SK-N-SH treated with all-trans-retinoic acid at 6 μM for 48 hours (cell line): Measurements from ENCODE around the gene WFS1.

ENCODE experiments used
- ATAC-seq: fragments of 200-7000 bp; cut with Tn5 transposase; 3 replicates; pipeline ENCODE4 v1.9.1; 2020; ENCODE audit warnings: mild to moderate bottlenecking, moderate library complexity
- ARNTL ChIP-seq: fragments of 450-650 bp; formaldehyde crosslinking; IDR thresholded peaks from 2 replicates; pipeline ENCODE4 v1.5.0; 2020; ENCODE audit warnings: low read depth, mild to moderate bottlenecking, moderate library complexity, borderline replicate concordance
- BACH2 ChIP-seq: fragments of 250-450 bp; sonication (Bioruptor Pico); IDR thresholded peaks from 2 replicates; pipeline ENCODE4 v1.9.0; 2021; ENCODE audit warnings: mild to moderate bottlenecking, borderline replicate concordance
- CREB5 ChIP-seq: fragments of 250-450 bp; sonication (Bioruptor Pico); IDR thresholded peaks from 2 replicates; pipeline ENCODE4 v1.5.1; 2020; ENCODE audit warnings: low read depth, mild to moderate bottlenecking, moderate library complexity
- CSDC2 ChIP-seq: fragments of 250-450 bp; sonication (Bioruptor Pico); IDR thresholded peaks from 2 replicates; pipeline ENCODE4 v1.5.0; 2020; ENCODE audit warnings: mild to moderate bottlenecking, moderate library complexity
- CSRNP3 ChIP-seq: fragments of 250-450 bp; sonication (Bioruptor Pico); IDR thresholded peaks from 2 replicates; pipeline ENCODE4 v1.5.1; 2021; ENCODE audit warnings: mild to moderate bottlenecking, moderate library complexity
- GLIS3 ChIP-seq: fragments of 250-450 bp; sonication (Bioruptor Pico); IDR thresholded peaks from 2 replicates; pipeline ENCODE4 v1.5.0; 2020; ENCODE audit warnings: mild to moderate bottlenecking, moderate library complexity
- ISL1 ChIP-seq: fragments of 250-450 bp; sonication (Bioruptor Pico); IDR thresholded peaks from 2 replicates; pipeline ENCODE4 v2.1.2; 2022; ENCODE audit warnings: mild to moderate bottlenecking, moderate library complexity
- PATZ1 ChIP-seq: fragments of 250-450 bp; sonication (Bioruptor Pico); IDR thresholded peaks from 2 replicates; pipeline ENCODE4 v1.8.0; 2020; ENCODE audit warnings: mild to moderate bottlenecking, moderate library complexity, borderline replicate concordance
- PPARA ChIP-seq: fragments of 250-450 bp; sonication (Bioruptor Pico); IDR thresholded peaks from 2 replicates; pipeline ENCODE4 v1.5.0; 2020; ENCODE audit warnings: mild to moderate bottlenecking, borderline replicate concordance
- RARB ChIP-seq: fragments of 250-450 bp; sonication (Bioruptor Pico); IDR thresholded peaks from 2 replicates; pipeline ENCODE4 v1.8.0; 2021; ENCODE audit warnings: mild to moderate bottlenecking, moderate library complexity
- SNAI2 ChIP-seq: fragments of 250-450 bp; sonication (Bioruptor Pico); IDR thresholded peaks from 2 replicates; pipeline ENCODE4 v1.5.0; 2020; ENCODE audit warnings: mild to moderate bottlenecking, moderate library complexity
- TCF4 ChIP-seq: fragments of 250-450 bp; sonication (Bioruptor Pico); IDR thresholded peaks from 2 replicates; pipeline ENCODE4 v1.8.0; 2021; ENCODE audit warnings: mild to moderate bottlenecking, moderate library complexity, borderline replicate concordance
- TOX ChIP-seq: fragments of 250-450 bp; sonication (Bioruptor Pico); IDR thresholded peaks from 2 replicates; pipeline ENCODE4 v1.8.0; 2021; ENCODE audit warnings: mild to moderate bottlenecking, moderate library complexity, borderline replicate concordance
- TSHZ2 ChIP-seq: fragments of 250-450 bp; sonication (Bioruptor Pico); IDR thresholded peaks from 2 replicates; pipeline ENCODE4 v1.5.0; 2020; ENCODE audit warnings: mild to moderate bottlenecking, moderate library complexity
- ZC3H10 ChIP-seq: fragments of 250-450 bp; sonication (Bioruptor Pico); IDR thresholded peaks from 2 replicates; pipeline ENCODE4 v1.5.1; 2021; ENCODE audit warnings: mild to moderate bottlenecking, moderate library complexity
- ZFP3 ChIP-seq: fragments of 250-450 bp; sonication (Bioruptor Pico); IDR thresholded peaks from 2 replicates; pipeline ENCODE4 v1.5.0; 2020; ENCODE audit warnings: mild to moderate bottlenecking, moderate library complexity
- ZFP30 ChIP-seq: fragments of 450-650 bp; formaldehyde crosslinking; IDR thresholded peaks from 2 replicates; pipeline ENCODE4 v1.5.0; 2022; ENCODE audit warnings: mild to moderate bottlenecking, moderate library complexity
- ZNF70 ChIP-seq: fragments of 450-650 bp; formaldehyde crosslinking; IDR thresholded peaks from 2 replicates; pipeline ENCODE4 v1.5.0; 2020; ENCODE audit warnings: mild to moderate bottlenecking, moderate library complexity
- ZNF8 ChIP-seq: fragments of 450-650 bp; formaldehyde crosslinking; IDR thresholded peaks from 2 replicates; pipeline ENCODE4 v1.5.0; 2020; ENCODE audit warnings: mild to moderate bottlenecking, moderate library complexity

Gene WFS1

GRCh38 chr4:6257247-6258025 lies 12.2 kb upstream of the WFS1 start (continued):
- TF ChIP-seq TSHZ2 = no peak
- TF ChIP-seq CREB5 (CRISPR knock-in tag) = no peak
- no peak for TF ChIP-seq ZFP3 (CRISPR knock-in tag)
- no peak for TF ChIP-seq PPARA
- no peak for TF ChIP-seq ZNF8 (CRISPR knock-in tag)
- TF ChIP-seq, all 23 proteins: peak for 0

- ATAC-seq = no peak
- TF ChIP-seq ZFP3 (CRISPR knock-in tag) (no peak), GLIS3 (CRISPR knock-in tag) (no peak), CREB5 (CRISPR knock-in tag) (no peak), CSDC2 (CRISPR knock-in tag) (no peak), ZC3H10 (CRISPR knock-in tag) (no peak), RARB (no peak), ZFP30 (no peak), SNAI2 (CRISPR knock-in tag) (no peak), TSHZ2 (no peak), ISL1 (no peak), ZNF8 (CRISPR knock-in tag) (no peak), TOX (CRISPR knock-in tag) (no peak), BACH2 (CRISPR knock-in tag) (no peak), ZNF70 (CRISPR knock-in tag) (no peak), PPARA (no peak), TCF4 (CRISPR knock-in tag) (no peak), PATZ1 (CRISPR knock-in tag) (no peak), CSRNP3 (CRISPR knock-in tag) (no peak)
These were observed 11.7 kb upstream of the WFS1 start for GRCh38 chr4:6258026-6258360.

- TF ChIP-seq ARNTL (CRISPR knock-in tag) = no peak
- no peak for TF ChIP-seq GLIS3 (CRISPR knock-in tag)
- TF ChIP-seq SNAI2 (CRISPR knock-in tag) = no peak
- ATAC-seq = no peak
These were observed 10.9 kb upstream of the WFS1 start for GRCh38 chr4:6258741-6259140.
